Type B pancreatic cell (in vitro differentiated cells): ENCODE results near the gene ORC5. TPM values are rescaled to one million over a fixed set of nuclear protein-coding genes. Genes with fewer than 3 reads are reported as not detected.

ENCODE experiments used
- DNase-seq: peaks from one replicate; pipeline ENCODE4 v3.0.0; 2021; ENCODE audit warnings: mixed read lengths; ENCODE audit not compliant: unreplicated experiment; ENCODE audit errors: extremely low spot score
- H3K27ac Mint-ChIP-seq: 2 replicates; pipeline ENCODE4 v1.8.0; 2021; ENCODE audit warnings: mild to moderate bottlenecking, mixed read lengths
- H3K27me3 Mint-ChIP-seq: 2 replicates; pipeline ENCODE4 v1.8.0; 2021; ENCODE audit warnings: mixed read lengths
- H3K36me3 Mint-ChIP-seq: 2 replicates; pipeline ENCODE4 v1.8.0; 2021; ENCODE audit warnings: mixed read lengths
- H3K4me1 Mint-ChIP-seq: one replicate; pipeline ENCODE4 v1.8.0; 2021; ENCODE audit warnings: mixed read lengths; ENCODE audit not compliant: unreplicated experiment
- H3K4me3 Mint-ChIP-seq: 2 replicates; pipeline ENCODE4 v1.8.0; 2021; ENCODE audit warnings: mild to moderate bottlenecking, mixed read lengths
- H3K9me3 Mint-ChIP-seq: 2 replicates; pipeline ENCODE4 v1.8.0; 2021; ENCODE audit warnings: mixed read lengths
- total RNA-seq: library from RNA; stranded (reverse); gene quantifications from 2 replicates; pipeline ENCODE4 v1.2.1, GENCODE V29; 2021; ENCODE audit warnings: low replicate concordance
- TF ChIP-seq, protein P1 (sequence below): fragments of 200-600 bp; sonication (generic); conservative IDR thresholded peaks from 2 replicates; pipeline ENCODE4 v1.5.0; 2021; ENCODE audit warnings: antibody characterized with exemption, mild to moderate bottlenecking

ORC5 gene
- total RNA-seq, 1 donor from 2014 or later = 22.8 TPM

DNA sequence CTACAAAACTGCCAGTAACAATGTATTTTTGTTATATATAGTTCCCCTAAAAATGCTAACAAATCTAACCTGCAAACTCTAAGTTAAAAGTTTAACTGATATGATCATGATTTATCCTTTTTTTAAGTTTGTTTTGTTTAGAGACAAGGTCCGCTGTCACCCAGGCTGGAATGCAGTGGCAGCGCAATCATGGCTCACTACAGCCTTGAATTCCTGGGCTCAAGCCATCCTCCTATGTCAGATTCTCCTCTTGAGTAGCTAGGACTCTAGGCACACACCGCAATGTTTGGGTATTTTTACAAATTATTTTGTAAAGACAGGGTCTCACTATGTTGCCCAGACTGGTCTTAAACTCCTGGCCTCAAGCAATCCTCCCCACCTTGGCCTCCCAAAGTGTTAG lies 46.6 kb downstream of the ORC5 start:
- Mint-ChIP-seq H3K27me3 (no peaks in the 10 kb centered on the region), H3K9me3 (no peaks in the 10 kb centered on the region), H3K4me1 (no peaks in the 10 kb centered on the region), H3K36me3 (peaks cover 4% of the 10 kb centered on the region), H3K27ac (no peak overlapping the region), H3K4me3 (no peak overlapping the region)
- no peak for DNase-seq
- TF ChIP-seq, protein P1, sequence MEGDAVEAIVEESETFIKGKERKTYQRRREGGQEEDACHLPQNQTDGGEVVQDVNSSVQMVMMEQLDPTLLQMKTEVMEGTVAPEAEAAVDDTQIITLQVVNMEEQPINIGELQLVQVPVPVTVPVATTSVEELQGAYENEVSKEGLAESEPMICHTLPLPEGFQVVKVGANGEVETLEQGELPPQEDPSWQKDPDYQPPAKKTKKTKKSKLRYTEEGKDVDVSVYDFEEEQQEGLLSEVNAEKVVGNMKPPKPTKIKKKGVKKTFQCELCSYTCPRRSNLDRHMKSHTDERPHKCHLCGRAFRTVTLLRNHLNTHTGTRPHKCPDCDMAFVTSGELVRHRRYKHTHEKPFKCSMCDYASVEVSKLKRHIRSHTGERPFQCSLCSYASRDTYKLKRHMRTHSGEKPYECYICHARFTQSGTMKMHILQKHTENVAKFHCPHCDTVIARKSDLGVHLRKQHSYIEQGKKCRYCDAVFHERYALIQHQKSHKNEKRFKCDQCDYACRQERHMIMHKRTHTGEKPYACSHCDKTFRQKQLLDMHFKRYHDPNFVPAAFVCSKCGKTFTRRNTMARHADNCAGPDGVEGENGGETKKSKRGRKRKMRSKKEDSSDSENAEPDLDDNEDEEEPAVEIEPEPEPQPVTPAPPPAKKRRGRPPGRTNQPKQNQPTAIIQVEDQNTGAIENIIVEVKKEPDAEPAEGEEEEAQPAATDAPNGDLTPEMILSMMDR = no peak

DNA sequence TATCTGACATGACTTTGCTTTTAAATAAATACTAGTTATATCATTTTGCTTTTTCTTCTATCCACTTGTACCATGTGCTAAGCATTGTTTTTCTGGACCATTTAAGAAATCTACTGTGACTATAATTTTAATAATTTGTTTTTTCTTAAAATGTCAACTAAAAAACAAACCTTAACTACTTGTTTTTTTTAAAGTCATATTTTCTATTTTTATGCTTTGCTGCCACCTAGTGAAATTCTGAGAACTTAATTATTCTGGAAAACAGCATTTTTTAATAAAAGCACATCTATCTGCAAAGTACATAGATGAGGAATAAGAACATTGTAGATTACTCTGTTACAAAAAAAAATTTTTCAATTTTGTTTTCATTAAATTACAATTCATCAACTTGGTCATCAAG lies 47.4 kb downstream of the ORC5 start:
- TF ChIP-seq, protein P1 = peak; percentile 75

GRCh38 chr7:104156842-104157277 lies 51.0 kb downstream of the ORC5 start:
- Mint-ChIP-seq H3K27me3 (no peaks in the 10 kb centered on the region), H3K27ac (no peak overlapping the region), H3K36me3 (no peaks in the 10 kb centered on the region), H3K9me3 (no peaks in the 10 kb centered on the region), H3K4me1 (no peaks in the 10 kb centered on the region), H3K4me3 (no peak overlapping the region)
- no peak for DNase-seq
- TF ChIP-seq, protein P1 = peak; percentile 82

More for the DNA sequence above, 47.4 kb downstream of the ORC5 start:
- H3K4me1 Mint-ChIP-seq = no peaks in the 10 kb centered on the region
- H3K9me3 Mint-ChIP-seq = no peaks in the 10 kb centered on the region
- no peak overlapping the region for H3K4me3 Mint-ChIP-seq
- DNase-seq = no peak
- no peaks in the 10 kb centered on the region for H3K27me3 Mint-ChIP-seq
- H3K27ac Mint-ChIP-seq = no peak overlapping the region
- peaks cover 4% of the 10 kb centered on the region for H3K36me3 Mint-ChIP-seq

GRCh38 chr7:104153287-104153686 lies 54.5 kb downstream of the ORC5 start:
- TF ChIP-seq, protein P1 = no peak
- Mint-ChIP-seq H3K4me1 (no peaks in the 10 kb centered on the region), H3K27ac (no peak overlapping the region), H3K27me3 (no peaks in the 10 kb centered on the region), H3K9me3 (no peaks in the 10 kb centered on the region), H3K4me3 (no peak overlapping the region), H3K36me3 (no peaks in the 10 kb centered on the region)
- no peak for DNase-seq

DNA sequence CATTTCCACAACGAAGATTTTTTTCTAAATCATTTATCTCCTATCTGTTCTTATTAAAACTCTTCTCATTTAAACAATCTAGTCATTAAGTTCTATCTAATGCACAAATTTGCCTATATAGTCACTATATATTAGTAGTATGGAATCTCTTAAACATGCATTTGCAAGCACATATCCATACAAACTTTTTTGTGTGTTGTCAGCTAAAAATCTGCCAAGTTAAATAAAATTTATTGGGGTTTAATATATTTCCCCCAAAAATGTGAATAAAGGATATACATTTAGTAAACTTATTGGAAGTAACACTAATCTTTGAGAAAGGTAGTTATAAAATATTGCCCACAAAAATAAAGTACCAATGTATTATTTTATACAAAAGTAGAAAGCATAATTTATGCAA lies 55.3 kb downstream of the ORC5 start:
- Mint-ChIP-seq H3K9me3 (no peaks in the 10 kb centered on the region), H3K27ac (no peak overlapping the region), H3K4me3 (no peak overlapping the region), H3K27me3 (no peaks in the 10 kb centered on the region), H3K4me1 (no peaks in the 10 kb centered on the region), H3K36me3 (peaks cover 3% of the 10 kb centered on the region)
- TF ChIP-seq, protein P1 = no peak
- DNase-seq = no peak

DNA sequence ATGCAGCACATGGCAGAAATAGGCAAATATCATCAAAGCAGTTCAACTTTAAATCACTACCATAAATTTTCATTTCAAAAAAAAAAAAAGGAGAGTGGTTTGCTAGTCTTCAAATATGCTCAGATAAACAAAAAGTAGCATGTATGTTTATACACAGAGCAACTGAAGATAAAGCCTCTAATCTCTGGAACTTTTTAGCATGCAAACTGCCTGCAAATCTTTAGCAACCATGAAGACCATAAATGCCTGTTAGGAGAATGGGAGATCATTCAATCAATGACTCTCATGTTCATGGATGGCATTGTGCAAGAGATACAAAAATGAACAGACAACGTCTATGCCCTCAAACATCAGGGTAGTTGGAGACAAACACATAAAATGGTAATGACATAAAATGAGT lies 57.3 kb downstream of the ORC5 start:
- no peak for DNase-seq
- Mint-ChIP-seq H3K36me3 (peaks cover 8% of the 10 kb centered on the region), H3K4me1 (no peaks in the 10 kb centered on the region), H3K9me3 (no peaks in the 10 kb centered on the region), H3K27ac (no peak overlapping the region), H3K4me3 (no peak overlapping the region), H3K27me3 (no peaks in the 10 kb centered on the region)
- TF ChIP-seq, protein P1 = no peak
